C4-2B (cell line): Measurements from ENCODE around the gene NCOA7.

Experiments used
- H3K27ac ChIP-seq: fragments of 450-650 bp; 2 replicates; pipeline ENCODE4 v1.5.1; 2017
- CTCF ChIP-seq: fragments of 450-650 bp; conservative IDR thresholded peaks from 2 replicates; pipeline ENCODE4 v1.5.1; 2017; ENCODE audit warnings: mild to moderate bottlenecking
- ZFX ChIP-seq: fragments of 450-650 bp; IDR thresholded peaks from 2 replicates; pipeline ENCODE4 v1.6.1; 2017

Gene NCOA7

DNA sequence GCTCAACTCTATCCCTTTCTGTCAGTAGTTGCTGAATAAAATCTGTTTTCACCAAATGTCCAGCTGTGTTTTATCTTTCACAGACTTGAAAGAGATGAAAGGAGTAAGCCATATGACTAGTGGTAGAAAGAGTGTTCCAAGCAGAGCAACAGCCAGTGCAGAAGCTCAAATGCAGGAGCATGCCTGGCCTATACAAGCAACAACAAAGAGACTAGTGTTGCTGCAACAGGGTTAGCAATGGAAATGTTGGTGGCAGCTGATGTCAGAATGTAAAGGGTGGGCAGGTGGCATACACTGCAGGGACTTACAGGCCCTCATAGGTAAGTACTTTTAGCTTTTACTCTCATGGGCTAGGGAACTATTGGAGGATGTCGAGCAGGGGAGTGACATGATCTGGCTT is 160.6 kb downstream of the NCOA7 start:
- no peak overlapping the region for H3K27ac ChIP-seq

DNA sequence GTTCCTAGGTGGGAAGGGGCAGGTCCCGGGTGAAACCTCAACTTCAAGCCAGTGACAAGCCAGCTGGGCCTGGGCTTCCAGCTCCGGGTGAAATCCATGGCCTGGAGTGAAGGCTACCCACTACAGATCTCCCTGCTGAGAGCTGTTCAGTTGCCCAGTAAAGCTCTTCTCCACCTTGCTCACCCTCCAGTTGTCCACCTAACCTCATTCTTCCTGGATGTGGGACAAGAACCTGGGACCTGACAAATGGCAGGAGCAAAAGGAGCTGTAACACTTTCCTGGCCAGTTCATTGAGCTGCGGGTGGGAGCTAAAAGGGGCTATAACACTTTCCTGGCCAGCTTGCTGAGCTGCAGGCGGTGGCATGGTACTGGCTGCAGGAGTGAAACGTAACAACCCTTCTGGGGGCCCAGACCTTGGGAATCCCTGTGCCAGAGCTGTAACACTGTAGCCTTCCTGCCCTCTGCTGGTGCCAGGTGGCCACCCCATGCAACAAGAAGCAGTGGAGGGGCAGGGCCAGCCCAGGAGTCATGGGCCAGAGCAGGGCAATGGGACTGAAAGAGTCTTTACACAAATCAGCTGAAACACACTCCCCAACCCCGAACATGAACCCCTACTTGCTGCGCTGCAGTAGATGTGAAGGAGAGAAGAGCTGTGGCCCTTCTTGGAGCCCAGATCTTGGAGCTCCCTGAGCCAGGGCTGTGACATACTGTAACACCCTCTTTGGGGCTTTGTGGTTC is 162.2 kb downstream of the NCOA7 start:
- no peak for TF ChIP-seq CTCF
- no peak for TF ChIP-seq ZFX
- H3K27ac ChIP-seq: no peak overlapping the region

More for the DNA sequence above, 160.6 kb downstream of the NCOA7 start:
- TF ChIP-seq CTCF: no peak

- TF ChIP-seq ZFX (no peak), CTCF (peak; percentile 27)
These were observed 162.7 kb downstream of the NCOA7 start for GRCh38 chr6:125953502-125953875.

DNA sequence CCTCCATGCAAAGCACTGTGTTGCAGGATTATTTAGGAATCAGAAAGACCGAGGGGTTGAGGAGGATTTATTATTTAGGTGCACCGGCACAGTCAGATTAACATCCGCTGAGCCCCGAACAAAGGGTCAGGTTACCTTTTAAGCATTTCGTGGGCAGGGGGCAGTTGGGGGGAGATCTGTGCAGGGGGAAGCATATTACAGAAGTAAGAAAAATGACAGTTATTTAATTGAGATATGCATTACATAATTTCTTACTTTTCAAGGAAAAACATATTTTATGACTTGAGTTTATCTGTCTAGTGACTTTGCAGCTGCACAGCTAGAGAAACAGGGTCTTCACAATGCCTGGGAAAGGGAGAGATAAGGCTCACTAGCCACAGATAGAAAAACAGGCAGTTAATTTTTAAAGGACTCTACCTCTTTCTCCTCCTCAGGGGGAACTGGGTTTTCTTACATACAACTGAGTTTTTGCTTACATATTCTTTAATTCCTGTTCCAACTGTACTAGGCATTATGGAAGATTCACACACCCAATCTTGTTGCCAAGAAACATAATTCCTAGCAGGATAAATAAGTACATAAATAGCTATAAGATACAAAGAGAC is 164.1 kb downstream of the NCOA7 start:
- no peak overlapping the region for H3K27ac ChIP-seq

More at GRCh38 chr6:125953502-125953875, 162.7 kb downstream of the NCOA7 start:
- no peak overlapping the region for H3K27ac ChIP-seq

GRCh38 chr6:125955973-125956372 is 165.2 kb downstream of the NCOA7 start:
- H3K27ac ChIP-seq: no peak overlapping the region
- no peak for TF ChIP-seq CTCF
- TF ChIP-seq ZFX: no peak

More for the DNA sequence above, 164.1 kb downstream of the NCOA7 start:
- TF ChIP-seq CTCF (no peak), ZFX (no peak)

DNA sequence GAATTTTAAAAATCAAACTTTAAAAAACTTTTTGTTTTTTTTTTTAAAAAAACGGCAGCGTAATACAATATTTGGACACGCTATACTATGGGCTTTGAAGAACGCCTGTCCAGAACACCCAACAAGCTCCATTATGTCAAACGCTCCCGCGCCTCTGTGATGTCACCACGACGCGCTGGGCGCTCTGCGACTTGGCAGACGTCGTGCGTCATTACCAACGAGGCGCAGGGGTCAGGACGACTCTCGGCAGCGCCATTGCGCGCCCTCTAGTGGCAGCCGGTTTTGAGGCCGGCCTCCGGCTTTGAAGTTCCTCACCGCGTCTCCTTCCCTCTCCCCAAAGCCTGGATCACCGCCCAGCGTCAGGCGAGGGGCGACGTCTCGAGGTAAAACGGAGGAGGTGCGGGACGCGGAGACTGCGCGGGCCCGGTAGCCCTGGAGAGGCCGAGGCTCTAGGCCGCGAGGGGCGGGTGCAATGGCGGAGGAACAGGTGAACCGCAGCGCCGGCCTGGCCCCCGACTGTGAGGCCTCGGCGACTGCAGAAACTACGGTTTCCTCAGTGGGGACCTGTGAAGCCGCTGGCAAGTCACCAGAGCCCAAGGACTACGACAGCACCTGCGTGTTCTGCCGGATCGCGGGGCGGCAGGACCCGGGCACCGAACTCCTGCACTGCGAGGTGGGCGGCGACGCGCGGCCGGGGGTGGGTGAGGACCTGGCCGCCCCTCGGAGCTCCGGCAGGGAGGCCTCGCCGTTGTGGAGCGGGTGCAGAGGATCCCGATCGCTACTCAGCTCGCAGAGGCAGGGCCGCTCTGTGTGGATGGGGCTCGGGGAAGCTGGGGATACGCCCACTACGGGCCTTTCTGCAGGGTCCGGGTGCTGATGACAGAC is 166.0 kb downstream of the NCOA7 start, which contains the start of gene HINT3:
HINT3 (plus strand) TSS at position 265 of the 885 bp plus-strand sequence; CDS start at position 473, 208 bp downstream.
- TF ChIP-seq CTCF (peak; percentile 96), ZFX (peak; percentile 85)
- peak within 1 kb of the TSS; percentile 87 for H3K27ac ChIP-seq

- TF ChIP-seq CTCF: no peak
- TF ChIP-seq ZFX: no peak
- peak overlapping the region; percentile 87 for H3K27ac ChIP-seq
These were observed 166.6 kb downstream of the NCOA7 start for GRCh38 chr6:125957391-125957693.
